ENCODE measurements around the gene DLEC1.

DLEC1 gene

DNA sequence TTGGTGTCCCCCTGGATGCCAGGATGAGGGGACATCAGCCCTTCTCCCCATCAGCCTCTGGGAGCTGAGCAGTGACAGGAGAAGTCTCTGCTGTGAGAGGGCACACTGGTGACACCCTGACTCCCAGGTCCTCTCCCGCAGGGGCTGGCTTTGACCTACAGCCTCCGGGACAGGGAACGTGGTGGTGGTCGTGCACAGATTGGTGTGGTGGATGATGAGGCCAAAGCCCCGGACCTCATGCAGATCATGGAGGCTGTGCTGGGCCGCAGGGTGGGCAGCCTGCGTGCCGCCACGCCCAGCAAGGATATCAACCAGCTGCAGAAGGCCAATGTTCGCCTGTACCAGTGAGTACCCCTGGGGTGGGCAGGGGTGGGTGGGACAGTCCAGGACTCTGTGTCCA is 41.7 kb upstream of the DLEC1 start:
- ATAC-seq, result no peak
- Mint-ChIP-seq H3K27me3 (no peaks in the 10 kb centered on the region), H3K4me1 (peaks cover 58% of the 10 kb centered on the region), H3K36me3 (peaks cover 33% of the 10 kb centered on the region), H3K27ac (no peak overlapping the region), H3K4me3 (no peak overlapping the region), H3K9me3 (no peaks in the 10 kb centered on the region)

DNA sequence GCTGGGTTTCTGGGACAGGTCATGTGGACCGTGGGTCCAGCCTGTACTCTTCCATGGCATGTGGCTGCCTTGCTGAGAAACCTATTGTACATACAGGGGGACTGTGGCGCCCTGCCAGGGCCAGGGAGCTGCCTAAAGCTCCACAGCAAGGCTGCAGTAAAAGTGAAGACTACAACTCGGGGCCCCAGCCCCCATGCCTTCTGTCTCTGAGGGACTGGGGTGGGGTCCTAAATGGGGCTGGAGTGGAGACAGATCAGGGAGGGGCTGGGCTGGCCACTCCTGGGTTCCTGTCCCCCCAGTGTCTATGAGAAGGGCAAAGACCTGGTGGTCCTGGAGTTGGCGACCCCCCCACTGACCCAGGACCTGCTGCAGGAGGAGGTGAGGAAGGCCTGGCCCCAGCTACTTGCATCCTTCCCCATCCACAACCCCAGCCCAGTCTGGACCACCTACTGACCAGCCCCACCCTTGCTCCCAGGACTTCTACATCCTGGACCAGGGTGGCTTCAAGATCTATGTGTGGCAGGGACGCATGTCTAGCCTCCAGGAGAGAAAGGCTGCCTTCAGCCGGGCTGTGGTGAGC is 41.1 kb upstream of the DLEC1 start:
- Mint-ChIP-seq H3K27ac (peak overlapping the region; percentile 94), H3K4me1 (peaks cover 60% of the 10 kb centered on the region), H3K4me3 (peak overlapping the region; percentile 79), H3K36me3 (peaks cover 36% of the 10 kb centered on the region), H3K9me3 (no peaks in the 10 kb centered on the region), H3K27me3 (no peaks in the 10 kb centered on the region)
- no peak for ATAC-seq

GRCh38 chr3:37999836-38000235 is 39.2 kb upstream of the DLEC1 start:
- H3K9me3 Mint-ChIP-seq, result no peaks in the 10 kb centered on the region
- peaks cover 58% of the 10 kb centered on the region for H3K4me1 Mint-ChIP-seq
- H3K36me3 Mint-ChIP-seq, result peaks cover 36% of the 10 kb centered on the region
- peak overlapping the region; percentile 94 for H3K27ac Mint-ChIP-seq
- H3K27me3 Mint-ChIP-seq, result no peaks in the 10 kb centered on the region
- no peak for ATAC-seq
- H3K4me3 Mint-ChIP-seq, result no peak overlapping the region

GRCh38 chr3:38000242-38000916 is 38.6 kb upstream of the DLEC1 start:
- no peak for ATAC-seq
- Mint-ChIP-seq H3K27me3 (no peaks in the 10 kb centered on the region), H3K36me3 (peaks cover 36% of the 10 kb centered on the region), H3K4me3 (no peak overlapping the region), H3K4me1 (peaks cover 53% of the 10 kb centered on the region), H3K9me3 (no peaks in the 10 kb centered on the region), H3K27ac (peak overlapping the region; percentile 94)

GRCh38 chr3:38000965-38001455 is 38.0 kb upstream of the DLEC1 start:
- Mint-ChIP-seq H3K9me3 (no peaks in the 10 kb centered on the region), H3K27ac (no peak overlapping the region), H3K4me3 (no peak overlapping the region), H3K27me3 (no peaks in the 10 kb centered on the region), H3K36me3 (peaks cover 36% of the 10 kb centered on the region), H3K4me1 (peaks cover 47% of the 10 kb centered on the region)
- ATAC-seq, result no peak

DNA sequence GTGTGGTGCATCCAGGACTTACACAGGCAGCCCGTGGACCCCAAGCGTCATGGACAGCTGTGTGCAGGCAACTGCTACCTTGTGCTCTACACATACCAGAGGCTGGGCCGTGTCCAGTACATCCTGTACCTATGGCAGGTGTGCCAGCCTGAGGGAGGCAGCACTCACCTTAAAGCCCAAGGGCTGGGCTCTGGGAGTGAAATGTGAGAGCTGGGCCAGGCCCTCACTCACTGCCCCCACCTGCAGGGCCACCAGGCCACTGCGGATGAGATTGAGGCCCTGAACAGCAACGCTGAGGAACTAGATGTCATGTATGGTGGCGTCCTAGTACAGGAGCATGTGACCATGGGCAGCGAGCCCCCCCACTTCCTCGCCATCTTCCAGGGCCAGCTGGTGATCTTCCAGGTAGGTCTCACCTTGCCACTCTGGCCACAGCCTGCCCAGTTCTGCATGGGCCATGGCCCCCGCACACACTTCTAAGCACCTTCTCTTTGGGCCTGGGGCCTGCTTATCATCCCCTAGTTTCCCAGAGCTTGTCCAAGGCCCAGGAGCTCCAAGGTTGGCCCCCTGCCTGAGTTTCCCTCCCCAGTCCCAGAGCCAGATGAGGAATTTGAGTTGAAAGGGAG is 37.4 kb upstream of the DLEC1 start:
- H3K9me3 Mint-ChIP-seq, result no peaks in the 10 kb centered on the region
- no peak overlapping the region for H3K27ac Mint-ChIP-seq
- ATAC-seq, result no peak
- peaks cover 32% of the 10 kb centered on the region for H3K36me3 Mint-ChIP-seq
- H3K4me1 Mint-ChIP-seq, result peaks cover 44% of the 10 kb centered on the region
- no peaks in the 10 kb centered on the region for H3K27me3 Mint-ChIP-seq
- no peak overlapping the region for H3K4me3 Mint-ChIP-seq

GRCh38 chr3:38002291-38002876 is 36.6 kb upstream of the DLEC1 start:
- ATAC-seq, result no peak
- Mint-ChIP-seq H3K9me3 (no peaks in the 10 kb centered on the region), H3K27me3 (no peaks in the 10 kb centered on the region), H3K27ac (no peak overlapping the region), H3K4me1 (peaks cover 37% of the 10 kb centered on the region), H3K4me3 (no peak overlapping the region), H3K36me3 (peaks cover 26% of the 10 kb centered on the region)

GRCh38 chr3:38002940-38003339 is 36.1 kb upstream of the DLEC1 start:
- no peak overlapping the region for H3K27ac Mint-ChIP-seq
- peaks cover 29% of the 10 kb centered on the region for H3K36me3 Mint-ChIP-seq
- no peaks in the 10 kb centered on the region for H3K9me3 Mint-ChIP-seq
- H3K4me3 Mint-ChIP-seq, result no peak overlapping the region
- ATAC-seq, result no peak
- peaks cover 36% of the 10 kb centered on the region for H3K4me1 Mint-ChIP-seq
- H3K27me3 Mint-ChIP-seq, result no peaks in the 10 kb centered on the region

GRCh38 chr3:38003371-38003816 is 35.6 kb upstream of the DLEC1 start:
- H3K4me3 Mint-ChIP-seq, result no peak overlapping the region

DNA sequence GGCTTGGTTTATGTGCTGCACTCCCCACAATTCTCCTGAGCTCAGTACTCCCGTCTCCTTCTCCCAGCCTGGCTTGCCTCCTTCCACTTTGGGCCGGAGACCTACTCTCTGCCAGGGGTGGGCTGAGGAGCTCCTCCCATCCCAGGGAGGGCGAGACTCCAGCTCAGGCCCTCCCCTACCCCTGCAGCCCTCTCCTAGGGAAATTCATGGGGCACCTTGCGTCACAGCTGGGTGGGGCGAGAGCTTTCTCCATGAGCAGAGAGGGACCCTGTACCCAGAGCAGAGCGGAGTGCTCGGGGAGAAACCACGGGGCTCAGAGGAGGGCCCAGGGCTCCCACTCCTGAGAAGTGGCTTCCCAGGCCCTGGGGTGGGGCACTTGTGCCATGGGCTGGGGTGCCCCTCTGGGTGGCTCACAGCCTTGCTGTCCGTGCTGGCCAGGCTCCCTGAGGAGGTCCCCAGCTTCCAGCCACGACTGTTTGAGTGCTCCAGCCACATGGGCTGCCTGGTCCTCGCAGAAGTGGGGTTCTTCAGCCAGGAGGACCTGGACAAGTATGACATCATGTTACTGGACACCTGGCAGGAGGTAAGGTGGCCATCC is 35.1 kb upstream of the DLEC1 start:
- Mint-ChIP-seq H3K4me1 (peaks cover 26% of the 10 kb centered on the region), H3K36me3 (peaks cover 29% of the 10 kb centered on the region), H3K27ac (no peak overlapping the region), H3K27me3 (no peaks in the 10 kb centered on the region), H3K9me3 (no peaks in the 10 kb centered on the region), H3K4me3 (no peak overlapping the region)
- no peak for ATAC-seq

More at GRCh38 chr3:38003371-38003816, 35.6 kb upstream of the DLEC1 start:
- no peak overlapping the region for H3K27ac Mint-ChIP-seq
- H3K36me3 Mint-ChIP-seq, result peaks cover 29% of the 10 kb centered on the region
- no peak for ATAC-seq
- no peaks in the 10 kb centered on the region for H3K9me3 Mint-ChIP-seq
- H3K4me1 Mint-ChIP-seq, result peaks cover 32% of the 10 kb centered on the region
- H3K27me3 Mint-ChIP-seq, result no peaks in the 10 kb centered on the region

DNA sequence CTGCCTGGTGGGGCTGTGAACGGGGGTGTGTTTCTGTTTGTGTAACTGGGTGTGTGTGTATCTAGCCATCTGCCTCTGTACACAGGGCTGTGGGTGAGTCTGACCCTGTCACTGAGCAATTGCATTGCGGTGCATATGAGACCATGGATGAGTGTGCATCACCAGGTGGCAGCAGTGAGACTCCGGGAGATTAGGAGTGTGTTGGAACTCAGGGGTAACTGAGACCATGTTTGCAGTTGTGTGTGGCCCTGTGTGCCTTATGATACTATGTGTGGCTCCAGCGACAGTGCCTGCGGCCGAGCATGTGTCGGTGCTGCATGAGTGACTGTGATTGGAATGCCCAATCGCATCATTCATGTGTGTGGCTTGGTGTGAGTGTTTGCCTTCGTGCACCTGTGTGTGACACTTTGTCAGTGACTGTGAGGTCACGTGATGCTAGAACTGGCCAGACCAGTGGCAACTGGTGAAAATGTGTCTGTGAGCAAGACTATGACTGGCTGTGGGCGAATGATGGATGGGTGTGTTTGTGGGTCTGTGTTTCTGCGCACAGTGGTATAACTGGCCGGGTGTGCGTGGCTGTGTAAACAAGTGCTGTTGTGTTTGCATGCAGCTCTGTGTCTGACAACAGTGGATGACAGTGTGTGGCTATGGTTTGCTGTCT is 34.5 kb upstream of the DLEC1 start:
- H3K9me3 Mint-ChIP-seq, result no peaks in the 10 kb centered on the region
- H3K27ac Mint-ChIP-seq, result no peak overlapping the region
- H3K4me3 Mint-ChIP-seq, result no peak overlapping the region
- ATAC-seq, result peak; percentile 62
- peaks cover 26% of the 10 kb centered on the region for H3K36me3 Mint-ChIP-seq
- no peaks in the 10 kb centered on the region for H3K27me3 Mint-ChIP-seq
- peaks cover 26% of the 10 kb centered on the region for H3K4me1 Mint-ChIP-seq

- no peak for ATAC-seq
- H3K27me3 Mint-ChIP-seq, result no peaks in the 10 kb centered on the region
- no peak overlapping the region for H3K27ac Mint-ChIP-seq
- H3K9me3 Mint-ChIP-seq, result no peaks in the 10 kb centered on the region
- peaks cover 26% of the 10 kb centered on the region for H3K4me1 Mint-ChIP-seq
- H3K36me3 Mint-ChIP-seq, result peaks cover 18% of the 10 kb centered on the region
- H3K4me3 Mint-ChIP-seq, result no peak overlapping the region
Measured at GRCh38 chr3:38005076-38006020, 33.7 kb upstream of the DLEC1 start.

GRCh38 chr3:38006031-38006430 is 33.0 kb upstream of the DLEC1 start:
- Mint-ChIP-seq H3K27ac (no peak overlapping the region), H3K4me3 (no peak overlapping the region), H3K9me3 (no peaks in the 10 kb centered on the region), H3K27me3 (no peaks in the 10 kb centered on the region), H3K4me1 (peaks cover 24% of the 10 kb centered on the region), H3K36me3 (peaks cover 15% of the 10 kb centered on the region)
- no peak for ATAC-seq

- Mint-ChIP-seq H3K27ac (no peak overlapping the region), H3K4me3 (no peak overlapping the region), H3K9me3 (no peaks in the 10 kb centered on the region), H3K27me3 (no peaks in the 10 kb centered on the region), H3K36me3 (peaks cover 15% of the 10 kb centered on the region), H3K4me1 (peaks cover 24% of the 10 kb centered on the region)
- ATAC-seq, result no peak
Measured at GRCh38 chr3:38006445-38006995, 32.5 kb upstream of the DLEC1 start.

All from stimulated activated memory B cell treated with anti-CD40 and anti-IgM and Interleukin-4, amounts not matched to agents 10 μg/mL and 1 μg/mL and 100 μg/mL, for 72 hours (primary cell).